PC-9 (cell line): ENCODE measurements around the gene BICC1.

Experiments
- EZH2 ChIP-seq: fragments of 200-600 bp; sonication (generic); IDR thresholded peaks from 2 replicates; pipeline ENCODE4 v1.8.0; 2017; ENCODE audit warnings: antibody characterized with exemption, low read depth
- TF ChIP-seq, protein P1 (sequence below): fragments of 200-600 bp; sonication (generic); conservative IDR thresholded peaks from 2 replicates; pipeline ENCODE4 v1.6.1; 2017; ENCODE audit warnings: mixed run types, antibody characterized with exemption, mild to moderate bottlenecking, moderate library complexity

DNA sequence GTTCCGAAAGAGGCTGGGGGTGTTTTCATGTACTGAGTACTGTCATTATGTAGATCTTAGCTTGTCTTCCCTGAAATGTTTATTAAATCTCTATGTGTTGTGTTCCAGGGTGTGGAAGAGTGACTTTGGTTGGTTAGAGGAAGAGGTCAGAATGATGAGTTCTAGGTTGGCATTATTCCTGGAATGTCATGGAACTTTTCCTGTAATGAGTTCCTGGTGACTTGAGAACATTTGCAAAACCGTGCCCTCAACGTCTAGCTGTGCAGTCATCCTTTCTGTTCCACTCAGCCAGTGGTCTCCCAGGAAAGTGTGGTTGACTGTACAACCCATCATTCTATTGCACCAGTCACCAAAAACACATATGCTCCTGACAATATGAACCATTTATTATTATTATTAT lies 129.6 kb downstream of the BICC1 start:
- TF ChIP-seq, protein P1, sequence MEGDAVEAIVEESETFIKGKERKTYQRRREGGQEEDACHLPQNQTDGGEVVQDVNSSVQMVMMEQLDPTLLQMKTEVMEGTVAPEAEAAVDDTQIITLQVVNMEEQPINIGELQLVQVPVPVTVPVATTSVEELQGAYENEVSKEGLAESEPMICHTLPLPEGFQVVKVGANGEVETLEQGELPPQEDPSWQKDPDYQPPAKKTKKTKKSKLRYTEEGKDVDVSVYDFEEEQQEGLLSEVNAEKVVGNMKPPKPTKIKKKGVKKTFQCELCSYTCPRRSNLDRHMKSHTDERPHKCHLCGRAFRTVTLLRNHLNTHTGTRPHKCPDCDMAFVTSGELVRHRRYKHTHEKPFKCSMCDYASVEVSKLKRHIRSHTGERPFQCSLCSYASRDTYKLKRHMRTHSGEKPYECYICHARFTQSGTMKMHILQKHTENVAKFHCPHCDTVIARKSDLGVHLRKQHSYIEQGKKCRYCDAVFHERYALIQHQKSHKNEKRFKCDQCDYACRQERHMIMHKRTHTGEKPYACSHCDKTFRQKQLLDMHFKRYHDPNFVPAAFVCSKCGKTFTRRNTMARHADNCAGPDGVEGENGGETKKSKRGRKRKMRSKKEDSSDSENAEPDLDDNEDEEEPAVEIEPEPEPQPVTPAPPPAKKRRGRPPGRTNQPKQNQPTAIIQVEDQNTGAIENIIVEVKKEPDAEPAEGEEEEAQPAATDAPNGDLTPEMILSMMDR = no peak
- TF ChIP-seq EZH2 = no peak
